Neural progenitor cell (in vitro differentiated cells): ENCODE data around the gene KRT1.

Source experiments
- EZH2phosphoT487 ChIP-seq: fragments of 200-600 bp; sonication (generic); IDR thresholded peaks from 2 replicates; pipeline ENCODE4 v1.6.1; 2017; ENCODE audit warnings: antibody characterized with exemption
- TF ChIP-seq, protein P1 (sequence below): fragments of 200-600 bp; sonication (generic); IDR thresholded peaks from 2 replicates; pipeline ENCODE4 v1.5.1; 2017; ENCODE audit warnings: antibody characterized with exemption, mild to moderate bottlenecking

DNA sequence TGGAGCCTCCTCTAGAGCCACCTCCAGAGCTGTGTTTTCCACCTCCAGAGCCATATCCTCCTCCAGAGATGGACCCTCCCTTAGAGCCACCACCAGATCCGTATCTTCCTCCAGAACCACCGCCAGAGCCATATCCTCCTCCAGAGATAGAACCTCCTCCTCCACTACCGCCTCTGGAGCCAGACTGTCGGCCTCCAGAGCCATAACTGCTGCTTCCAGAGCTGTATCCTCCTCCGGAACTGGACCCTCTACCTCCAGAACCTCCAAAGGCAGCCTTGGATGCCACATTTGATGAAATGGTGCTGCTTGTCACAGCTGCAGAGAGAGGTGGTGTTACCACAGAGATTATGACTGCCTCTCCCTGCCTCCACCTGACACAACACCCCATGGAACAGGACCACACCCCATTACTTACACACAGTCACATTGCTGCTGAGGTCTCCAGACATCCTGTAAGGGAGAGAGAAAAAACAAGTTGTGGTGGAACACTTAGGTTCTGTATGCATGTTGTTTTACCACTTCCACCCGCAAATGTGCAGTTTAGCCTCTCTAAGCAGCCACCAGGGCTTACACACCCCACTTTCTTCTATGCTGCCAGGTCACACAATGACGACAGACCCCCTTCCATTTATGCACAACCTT, 35.0 kb downstream of the KRT1 start:
- TF ChIP-seq, protein P1, sequence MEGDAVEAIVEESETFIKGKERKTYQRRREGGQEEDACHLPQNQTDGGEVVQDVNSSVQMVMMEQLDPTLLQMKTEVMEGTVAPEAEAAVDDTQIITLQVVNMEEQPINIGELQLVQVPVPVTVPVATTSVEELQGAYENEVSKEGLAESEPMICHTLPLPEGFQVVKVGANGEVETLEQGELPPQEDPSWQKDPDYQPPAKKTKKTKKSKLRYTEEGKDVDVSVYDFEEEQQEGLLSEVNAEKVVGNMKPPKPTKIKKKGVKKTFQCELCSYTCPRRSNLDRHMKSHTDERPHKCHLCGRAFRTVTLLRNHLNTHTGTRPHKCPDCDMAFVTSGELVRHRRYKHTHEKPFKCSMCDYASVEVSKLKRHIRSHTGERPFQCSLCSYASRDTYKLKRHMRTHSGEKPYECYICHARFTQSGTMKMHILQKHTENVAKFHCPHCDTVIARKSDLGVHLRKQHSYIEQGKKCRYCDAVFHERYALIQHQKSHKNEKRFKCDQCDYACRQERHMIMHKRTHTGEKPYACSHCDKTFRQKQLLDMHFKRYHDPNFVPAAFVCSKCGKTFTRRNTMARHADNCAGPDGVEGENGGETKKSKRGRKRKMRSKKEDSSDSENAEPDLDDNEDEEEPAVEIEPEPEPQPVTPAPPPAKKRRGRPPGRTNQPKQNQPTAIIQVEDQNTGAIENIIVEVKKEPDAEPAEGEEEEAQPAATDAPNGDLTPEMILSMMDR: no peak
- no peak for TF ChIP-seq EZH2phosphoT487
